IPS DF 4.7 (cell line): Measurements from ENCODE around the gene PSMA7.

Source experiments
- DNase-seq: peaks from one replicate; pipeline ENCODE4 v3.0.0-alpha.2; 2013; ENCODE audit warnings: low spot score; ENCODE audit errors: extremely low read depth

Gene PSMA7

DNA sequence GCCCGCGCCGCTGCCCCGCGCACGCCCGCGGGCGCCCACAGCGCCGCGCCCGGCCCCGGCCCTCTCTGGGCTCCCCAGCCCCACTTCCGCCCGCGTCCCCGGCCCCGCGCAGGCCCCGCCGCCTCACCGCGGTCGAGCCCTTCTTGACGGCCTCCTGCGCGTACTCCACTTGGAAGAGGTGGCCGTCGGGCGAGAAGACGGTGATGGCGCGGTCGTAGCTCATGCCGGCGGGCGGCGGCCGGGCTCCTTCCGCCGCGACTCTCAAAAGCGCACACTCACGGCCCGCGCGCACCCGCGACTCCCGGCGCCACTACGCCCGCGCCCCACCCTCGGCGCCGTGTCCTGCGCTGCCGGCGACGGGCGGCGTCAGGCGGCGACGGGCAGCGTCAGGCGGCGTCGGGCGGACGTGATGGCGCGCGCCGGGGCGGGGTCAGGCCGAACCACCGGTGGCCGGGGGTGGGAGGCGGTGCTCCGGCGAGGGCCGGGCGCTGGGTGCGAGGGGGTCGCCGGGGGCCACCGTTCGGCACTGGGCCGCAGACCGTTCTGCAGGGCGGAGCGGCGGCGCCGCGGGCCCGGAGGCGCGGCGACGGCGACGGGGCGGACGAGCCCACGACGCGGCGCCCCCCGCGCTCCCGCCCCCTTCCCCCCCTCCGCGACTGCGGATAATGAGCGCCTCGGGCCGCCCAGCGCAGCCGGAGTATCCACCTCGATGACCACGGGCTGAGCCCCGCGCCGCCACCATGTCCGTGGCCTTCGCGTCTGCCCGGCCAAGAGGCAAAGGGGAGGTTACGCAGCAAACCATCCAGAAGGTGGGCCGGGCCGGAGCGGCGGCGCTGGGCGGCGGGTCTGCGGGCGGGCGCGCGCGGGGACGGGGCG lies at the start of gene PSMA7, which contains the start of gene SS18L1:
PSMA7 (minus strand) TSS at position 314 of the 876 bp plus-strand sequence; CDS start at position 223, 91 bp downstream.
SS18L1 (plus strand) TSS at position 689 of the 876 bp plus-strand sequence; CDS start at position 741, 52 bp downstream.
- no peak for DNase-seq

GRCh38 chr20:62192635-62193034 lies 49.4 kb upstream of the PSMA7 start:
- DNase-seq, result no peak

DNA sequence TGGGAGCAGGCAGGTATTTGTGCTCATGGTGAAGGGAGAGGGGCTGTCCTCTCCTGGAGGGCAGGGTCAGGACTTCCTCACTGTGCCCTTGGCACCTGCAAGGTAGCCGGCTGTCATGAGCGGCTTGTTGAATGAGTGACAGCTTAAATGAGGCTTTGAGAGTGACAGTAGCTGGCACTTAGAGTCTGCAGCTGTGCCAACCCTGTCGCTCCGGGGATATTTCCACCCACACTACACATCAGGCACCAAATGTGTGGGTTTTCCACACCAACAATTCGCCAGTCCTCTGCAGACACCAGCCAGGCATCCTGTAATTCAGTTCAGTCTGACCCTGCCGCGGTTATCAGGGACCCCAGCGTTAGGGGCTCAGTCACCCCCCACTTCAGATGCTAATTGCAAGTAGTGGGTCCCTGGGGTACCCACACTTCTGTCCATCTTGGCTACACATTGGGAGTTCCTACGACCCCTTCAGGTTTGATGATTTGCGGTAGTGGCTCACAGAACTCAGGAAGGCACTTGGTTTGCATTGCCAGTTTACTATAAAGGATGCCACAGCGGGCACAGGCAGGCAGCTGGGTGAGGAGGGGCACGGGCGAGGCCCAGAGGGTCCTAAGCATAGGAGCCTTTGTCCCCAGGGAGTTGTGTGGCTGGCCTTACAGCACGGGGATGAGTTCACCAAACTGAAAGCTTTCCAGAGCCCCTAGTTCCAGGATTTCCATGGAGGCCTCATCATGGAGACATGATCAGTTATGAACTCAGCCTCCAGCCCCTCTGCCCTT lies 48.8 kb upstream of the PSMA7 start:
- no peak for DNase-seq

GRCh38 chr20:62190639-62191411 lies 47.6 kb upstream of the PSMA7 start:
- DNase-seq, result no peak

- no peak for DNase-seq
Observed at GRCh38 chr20:62186887-62187866, 44.0 kb upstream of the PSMA7 start.

GRCh38 chr20:62186096-62186426 lies 42.9 kb upstream of the PSMA7 start:
- no peak for DNase-seq

DNA sequence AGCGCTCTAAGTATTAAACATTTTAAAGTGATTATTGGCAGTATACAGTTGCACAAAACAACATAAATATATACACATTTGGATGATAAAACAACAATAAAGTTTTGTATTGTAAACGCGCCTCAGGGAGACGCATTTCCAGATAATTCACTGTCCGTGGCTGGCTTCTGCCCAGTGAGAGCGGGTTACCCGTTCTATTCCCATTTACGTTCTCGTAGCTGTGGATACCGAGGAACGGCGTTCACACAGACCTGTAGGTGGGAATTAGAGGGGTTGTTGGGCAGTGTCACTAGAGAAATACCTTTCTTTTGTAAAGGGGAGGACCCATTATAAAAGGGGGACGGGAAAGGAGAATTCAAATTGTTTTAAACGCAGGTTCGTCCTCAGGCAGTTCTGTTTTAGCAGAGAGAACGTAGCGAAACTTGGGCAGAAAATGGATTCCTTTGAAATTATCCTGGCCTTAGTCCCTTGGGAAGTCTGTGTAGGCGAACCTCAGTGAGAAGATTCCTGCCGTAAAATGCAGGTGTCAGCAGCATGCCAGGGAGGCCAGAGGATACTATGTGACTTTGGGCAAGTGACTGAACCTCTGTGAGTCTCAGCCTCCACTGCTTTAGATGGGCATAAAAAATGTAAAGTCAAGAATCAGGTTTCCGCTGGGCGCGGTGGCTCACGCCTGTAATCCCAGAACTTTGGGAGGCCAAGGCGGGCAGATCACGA lies 40.4 kb upstream of the PSMA7 start:
- no peak for DNase-seq

DNA sequence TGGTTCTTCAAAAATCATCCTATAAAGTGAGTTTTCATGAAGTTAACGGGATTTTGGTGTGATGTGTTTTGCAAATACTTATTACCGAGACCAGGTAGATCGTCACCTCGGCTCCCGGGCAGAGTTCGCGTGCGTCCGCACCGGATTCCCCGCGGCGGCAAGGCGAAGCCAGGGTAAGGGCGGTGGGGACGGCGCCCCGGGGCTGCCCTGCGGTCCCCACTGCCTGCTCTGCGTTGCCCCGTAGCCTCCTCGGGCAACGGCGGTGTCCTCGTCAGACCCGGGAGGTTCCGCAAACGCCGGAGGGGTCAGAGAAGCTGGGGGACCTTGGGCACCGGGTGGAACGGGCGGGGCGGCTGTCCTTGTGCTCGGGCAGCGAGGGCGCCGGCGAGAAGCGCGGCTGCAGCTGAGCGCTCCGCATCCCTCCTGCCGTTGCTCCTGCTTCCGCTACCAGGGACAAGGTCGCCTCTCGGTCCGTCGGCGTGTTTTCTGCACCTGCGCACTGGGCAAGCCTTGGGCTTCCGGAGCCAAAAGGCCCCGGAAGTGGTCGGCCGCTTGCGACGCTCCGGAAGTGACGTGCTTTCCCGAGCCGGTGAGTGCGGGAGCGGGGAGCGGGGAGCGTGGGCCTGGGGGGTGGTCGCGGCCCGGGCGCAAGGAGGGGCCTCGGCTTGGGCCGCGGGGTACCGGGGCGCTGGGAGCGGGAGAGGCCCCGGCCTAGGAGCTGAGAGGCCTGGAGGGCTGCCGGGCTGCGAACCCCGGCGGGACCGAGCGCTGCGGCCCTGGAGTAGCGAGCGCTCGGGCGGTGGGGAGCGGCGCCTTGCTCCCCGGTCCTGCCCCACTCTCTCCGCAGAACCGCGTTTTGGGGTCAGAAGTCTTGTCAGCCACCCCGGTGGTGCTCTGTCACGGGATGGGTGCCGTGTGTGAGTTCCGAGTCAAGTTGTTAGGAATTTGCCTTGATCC lies 39.6 kb upstream of the PSMA7 start, which contains the start of gene MTG2:
MTG2 (plus strand) TSS at position 560 of the 957 bp plus-strand sequence. CDS start 10,393 bp downstream, outside the sequence.
- DNase-seq, result peak; percentile 71

- no peak for DNase-seq
Observed at GRCh38 chr20:62181808-62182207, 38.6 kb upstream of the PSMA7 start.

DNA sequence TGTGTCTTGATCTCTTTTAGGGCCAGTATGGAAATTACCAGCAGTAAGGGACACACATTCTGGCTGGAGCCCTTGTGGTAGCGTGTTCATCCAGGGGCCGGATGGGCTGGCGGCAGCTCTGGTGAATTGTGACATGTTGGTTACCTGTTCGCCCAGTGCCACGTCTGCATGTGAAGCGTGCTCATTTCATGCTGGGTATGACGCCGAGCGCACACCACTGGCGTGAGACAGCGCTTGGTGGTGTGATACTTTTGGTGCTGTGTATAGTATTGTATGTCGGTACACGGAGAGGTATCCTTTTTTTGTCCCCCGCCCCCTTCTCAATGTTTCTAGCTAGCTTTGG lies 35.9 kb upstream of the PSMA7 start:
- DNase-seq, result no peak

DNA sequence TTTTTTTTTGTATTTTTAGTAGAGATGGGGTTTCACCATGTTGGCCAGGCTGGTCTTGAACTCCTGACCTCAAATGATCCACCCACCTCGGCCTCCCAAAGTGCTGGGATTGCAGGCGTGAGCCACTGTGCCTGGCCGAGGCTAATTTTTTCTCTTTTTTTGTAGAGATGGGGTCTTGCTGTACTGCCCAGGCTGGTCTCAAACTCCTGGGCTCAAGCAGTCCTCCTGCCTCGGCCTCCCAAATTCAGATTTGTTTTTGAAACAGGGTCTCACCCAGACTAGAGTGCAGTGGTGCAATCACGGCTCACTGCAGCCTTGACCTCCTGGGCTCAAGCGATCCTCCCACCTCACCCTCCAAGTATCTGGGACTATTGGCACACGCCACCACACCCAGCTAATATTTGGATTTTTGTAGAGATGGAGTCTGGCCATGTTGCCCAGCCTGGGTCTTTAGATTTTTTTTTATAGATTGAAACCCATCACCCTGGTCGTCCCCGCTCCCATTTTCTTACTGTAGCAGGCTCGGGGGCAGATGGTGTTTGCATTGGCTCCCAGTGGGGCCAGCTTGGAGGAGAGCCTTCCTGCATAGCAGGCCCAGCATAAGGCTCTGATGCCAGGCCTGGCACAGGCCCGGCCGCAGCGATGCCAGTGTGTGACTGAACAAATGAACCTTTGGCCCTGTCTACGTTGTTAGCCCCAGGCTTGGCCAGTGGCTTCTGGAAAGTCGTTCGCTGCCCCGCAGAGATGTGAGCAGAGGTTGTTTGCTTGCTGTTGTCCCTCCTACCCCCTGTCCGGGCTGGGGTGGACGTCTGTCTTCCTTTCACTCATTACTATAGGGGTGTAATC lies 35.3 kb upstream of the PSMA7 start:
- DNase-seq, result no peak

DNA sequence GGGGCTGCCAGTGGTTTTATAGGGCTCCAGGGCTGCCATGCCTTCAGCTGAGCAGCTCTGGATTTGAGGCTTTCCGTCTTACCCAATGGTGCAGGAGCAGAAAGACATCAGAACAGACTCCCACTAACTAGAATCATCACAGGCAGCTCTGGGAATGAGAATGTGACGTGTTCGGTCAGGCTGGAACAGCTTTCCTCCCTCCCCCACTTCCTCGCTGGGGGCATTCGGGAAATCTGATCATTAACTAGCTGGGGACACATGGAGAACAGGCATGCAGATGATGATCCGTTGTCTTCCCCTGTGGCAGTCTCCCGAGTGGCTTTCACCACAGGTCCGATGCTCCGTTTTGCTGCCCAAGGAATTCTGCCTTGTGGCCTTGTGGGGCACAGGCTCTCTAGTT lies 34.1 kb upstream of the PSMA7 start:
- DNase-seq, result no peak

GRCh38 chr20:62176866-62177265 lies 33.7 kb upstream of the PSMA7 start:
- no peak for DNase-seq

GRCh38 chr20:62175711-62176110 lies 32.5 kb upstream of the PSMA7 start:
- no peak for DNase-seq

- DNase-seq, result no peak
Observed at GRCh38 chr20:62174870-62175624, 31.9 kb upstream of the PSMA7 start.

GRCh38 chr20:62174021-62174804 lies 31.0 kb upstream of the PSMA7 start:
- DNase-seq, result no peak
